Astrocyte (in vitro differentiated cells and primary cell): ENCODE data around the gene TMC5. TPM values are rescaled to one million over a fixed set of nuclear protein-coding genes. Genes with fewer than 3 reads are reported as not detected.

ENCODE experiments used
- DNase-seq: peaks from one replicate; pipeline ENCODE4 v3.0.0-alpha.2; 2010; ENCODE audit warnings: low read depth
- FAIRE-seq: peaks from 2 replicates; lab custom pipeline; 2011; peaks lifted over from hg19 to GRCh38; lab: Jason Lieb, UNC
- H2AFZ ChIP-seq: 2 replicates; pipeline ENCODE4 v1.6.0; 2012; ENCODE audit warnings: low read depth, low read length, inconsistent platforms
- H3K27ac ChIP-seq: 2 replicates; pipeline ENCODE4 v1.5.1; 2011; ENCODE audit warnings: low read depth, low read length, inconsistent platforms
- H3K27me3 ChIP-seq: 2 replicates; pipeline ENCODE4 v1.6.0; 2011; ENCODE audit warnings: low read length, inconsistent platforms; ENCODE audit not compliant: insufficient read depth
- H3K36me3 ChIP-seq: 2 replicates; pipeline ENCODE4 v1.5.1; 2011; ENCODE audit warnings: low read length, inconsistent platforms; ENCODE audit not compliant: insufficient read depth
- H3K4me1 ChIP-seq: 2 replicates; pipeline ENCODE4 v1.5.1; 2011; ENCODE audit warnings: low read length, inconsistent platforms; ENCODE audit not compliant: insufficient read depth
- H3K4me2 ChIP-seq: 2 replicates; pipeline ENCODE4 v1.6.0; 2012; ENCODE audit warnings: low read length, inconsistent platforms
- H3K4me3 ChIP-seq: 2 replicates; pipeline ENCODE4 v1.5.1; 2011; ENCODE audit warnings: low read depth, mild to moderate bottlenecking, low read length, inconsistent platforms; ENCODE audit not compliant: insufficient read depth
- H3K79me2 ChIP-seq: 2 replicates; pipeline ENCODE4 v1.6.0; 2012; ENCODE audit warnings: mild to moderate bottlenecking, low read length, inconsistent platforms; ENCODE audit not compliant: insufficient read depth
- H3K9ac ChIP-seq: 2 replicates; pipeline ENCODE4 v1.6.0; 2012; ENCODE audit warnings: mild to moderate bottlenecking, low read length, inconsistent platforms
- H3K9me3 ChIP-seq: 2 replicates; pipeline ENCODE4 v1.5.1; 2012; ENCODE audit warnings: low read depth, mild to moderate bottlenecking, low read length, inconsistent platforms; ENCODE audit not compliant: insufficient read depth
- H4K20me1 ChIP-seq: 2 replicates; pipeline ENCODE4 v1.6.0; 2012; ENCODE audit warnings: low read length, inconsistent platforms; ENCODE audit not compliant: insufficient read depth
- H3K27ac Mint-ChIP-seq: one replicate; pipeline ENCODE4 v1.8.0; 2021; ENCODE audit warnings: mild to moderate bottlenecking, mixed read lengths; ENCODE audit not compliant: unreplicated experiment
- H3K27me3 Mint-ChIP-seq: one replicate; pipeline ENCODE4 v1.8.0; 2021; ENCODE audit warnings: low read depth, mixed read lengths; ENCODE audit not compliant: unreplicated experiment
- H3K36me3 Mint-ChIP-seq: one replicate; pipeline ENCODE4 v1.8.0; 2021; ENCODE audit warnings: low read depth, mixed read lengths; ENCODE audit not compliant: unreplicated experiment
- H3K4me1 Mint-ChIP-seq: one replicate; pipeline ENCODE4 v1.8.0; 2021; ENCODE audit warnings: low read depth, mixed read lengths; ENCODE audit not compliant: unreplicated experiment
- H3K4me3 Mint-ChIP-seq: one replicate; pipeline ENCODE4 v1.8.0; 2021; ENCODE audit warnings: mild to moderate bottlenecking, moderate library complexity, mixed read lengths; ENCODE audit not compliant: unreplicated experiment
- H3K9me3 Mint-ChIP-seq: one replicate; pipeline ENCODE4 v1.8.0; 2021; ENCODE audit warnings: mild to moderate bottlenecking, mixed read lengths; ENCODE audit not compliant: unreplicated experiment
- CTCF ChIP-seq: IDR thresholded peaks from 2 replicates; pipeline ENCODE4 v1.5.1; 2011; ENCODE audit warnings: low read depth, mild to moderate bottlenecking, inconsistent platforms, low read length, moderate library complexity; ENCODE audit not compliant: insufficient read depth
- EZH2 ChIP-seq: IDR thresholded peaks from 2 replicates; pipeline ENCODE4 v1.6.1; 2012; ENCODE audit warnings: mild to moderate bottlenecking, low read length, inconsistent platforms; ENCODE audit not compliant: insufficient read depth
- total RNA-seq: library from RNA; stranded (reverse); gene quantifications from 2 replicates; pipeline ENCODE4 v1.2.1, GENCODE V29; 2021

TMC5 gene
- total RNA-seq, 1 donor from 2014 or later = 0.11 TPM

- no peak overlapping the region for H2AFZ ChIP-seq
- H3K4me3 ChIP-seq = no peak overlapping the region
- H3K9ac ChIP-seq = no peak overlapping the region
- H3K27ac ChIP-seq = no peak overlapping the region
- no peaks in the 10 kb centered on the region for H3K4me1 ChIP-seq
- Mint-ChIP-seq H3K4me3 (no peak overlapping the region), H3K27me3 (peaks cover 26% of the 10 kb centered on the region), H3K9me3 (no peaks in the 10 kb centered on the region), H3K27ac (no peak overlapping the region), H3K4me1 (no peaks in the 10 kb centered on the region), H3K36me3 (no peaks in the 10 kb centered on the region)
- H4K20me1 ChIP-seq = no peaks in the 10 kb centered on the region
- H3K9me3 ChIP-seq = no peaks in the 10 kb centered on the region
- no peak for FAIRE-seq
- H3K4me2 ChIP-seq = no peak overlapping the region
- TF ChIP-seq CTCF (no peak), EZH2 (no peak)
- H3K36me3 ChIP-seq = no peaks in the 10 kb centered on the region
- H3K27me3 ChIP-seq = no peaks in the 10 kb centered on the region
- no peaks in the 10 kb centered on the region for H3K79me2 ChIP-seq
- DNase-seq = no peak
Observed at GRCh38 chr16:19379838-19380237, 37.8 kb upstream of the TMC5 start.

- no peak overlapping the region for H3K27ac Mint-ChIP-seq
- peaks cover 29% of the 10 kb centered on the region for H3K27me3 Mint-ChIP-seq
- DNase-seq (no peak), FAIRE-seq (no peak)
- Histone ChIP-seq H3K9me3 (no peaks in the 10 kb centered on the region), H3K36me3 (no peaks in the 10 kb centered on the region), H3K4me1 (no peaks in the 10 kb centered on the region), H2AFZ (no peak overlapping the region), H3K27ac (no peak overlapping the region), H3K4me2 (no peak overlapping the region), H3K27me3 (no peaks in the 10 kb centered on the region), H3K4me3 (no peak overlapping the region), H3K9ac (no peak overlapping the region), H4K20me1 (no peaks in the 10 kb centered on the region), H3K79me2 (no peaks in the 10 kb centered on the region)
- H3K9me3 Mint-ChIP-seq = no peaks in the 10 kb centered on the region
- no peak overlapping the region for H3K4me3 Mint-ChIP-seq
- no peaks in the 10 kb centered on the region for H3K4me1 Mint-ChIP-seq
- TF ChIP-seq EZH2 = no peak
- no peaks in the 10 kb centered on the region for H3K36me3 Mint-ChIP-seq
Observed at GRCh38 chr16:19380328-19380727, 37.4 kb upstream of the TMC5 start.

- TF ChIP-seq CTCF (no peak), EZH2 (no peak)
- Histone ChIP-seq H3K4me2 (no peak overlapping the region), H2AFZ (no peak overlapping the region), H3K4me1 (no peaks in the 10 kb centered on the region), H3K9ac (no peak overlapping the region), H3K9me3 (no peaks in the 10 kb centered on the region), H3K27me3 (no peaks in the 10 kb centered on the region), H3K36me3 (no peaks in the 10 kb centered on the region), H4K20me1 (no peaks in the 10 kb centered on the region), H3K27ac (no peak overlapping the region), H3K4me3 (no peak overlapping the region), H3K79me2 (no peaks in the 10 kb centered on the region)
- no peak for FAIRE-seq
- no peaks in the 10 kb centered on the region for H3K36me3 Mint-ChIP-seq
- no peak overlapping the region for H3K4me3 Mint-ChIP-seq
- peaks cover 2% of the 10 kb centered on the region for H3K9me3 Mint-ChIP-seq
- no peaks in the 10 kb centered on the region for H3K4me1 Mint-ChIP-seq
- no peak for DNase-seq
- H3K27me3 Mint-ChIP-seq = peaks cover 30% of the 10 kb centered on the region
- no peak overlapping the region for H3K27ac Mint-ChIP-seq
Observed at GRCh38 chr16:19382084-19382801, 35.4 kb upstream of the TMC5 start.
